Cerebellar nuclear complex (tissue), 1 donor: ENCODE measurements around the gene ESRRG.
"Not testable (repeated sequence)": the region's sequence is repeated elsewhere in the genome, so short reads cannot be mapped to it uniquely, and the experiment has no call there.

Experiments used
- DNase-seq, 2 experiments: peaks; one replicate each; lab custom pipeline; 2025; lab: John Stamatoyannopoulos, UW

ESRRG gene

GRCh38 chr1:216563087-216563486 is 160.1 kb downstream of the ESRRG start:
- DNase-seq = no peak

- DNase-seq = no peak
These were observed 160.8 kb downstream of the ESRRG start for GRCh38 chr1:216562383-216562782.

DNA sequence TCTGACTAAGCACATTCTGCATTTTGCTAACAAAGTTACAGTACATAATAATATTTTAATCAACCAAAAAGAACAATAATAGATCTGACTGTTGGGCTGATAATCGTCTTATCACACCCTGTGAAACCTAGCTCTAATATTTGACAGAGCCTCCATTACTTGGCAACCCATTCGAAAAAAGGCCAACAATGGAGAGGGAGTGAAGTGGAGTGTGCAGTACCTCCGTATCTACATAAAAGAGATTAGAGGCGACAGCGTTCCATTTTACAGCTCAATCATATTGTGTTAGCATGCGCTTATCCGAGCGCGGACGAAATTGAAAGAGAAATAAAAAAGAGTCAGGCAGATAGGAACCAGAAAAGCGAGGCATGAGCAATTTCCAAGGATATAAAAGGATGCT is 162.7 kb downstream of the ESRRG start:
- no peak for DNase-seq

DNA sequence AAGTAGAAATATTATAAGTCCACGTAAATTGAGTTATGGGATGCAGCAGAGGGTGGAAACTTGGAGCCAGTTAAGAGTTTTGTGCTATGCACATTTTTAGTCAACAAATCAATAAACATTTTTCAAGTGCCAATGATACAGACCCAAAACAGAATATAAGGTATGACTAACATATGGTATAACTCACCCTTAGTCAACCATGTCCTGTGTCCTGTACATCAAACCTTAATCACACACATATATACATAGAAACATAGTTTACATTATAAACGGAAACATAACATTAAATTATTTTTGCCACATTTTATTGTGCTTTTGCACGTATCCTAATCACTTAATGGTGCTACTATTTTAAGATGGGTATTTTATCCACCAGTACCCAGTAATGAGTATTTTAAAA is 163.9 kb downstream of the ESRRG start:
- no peak for DNase-seq

DNA sequence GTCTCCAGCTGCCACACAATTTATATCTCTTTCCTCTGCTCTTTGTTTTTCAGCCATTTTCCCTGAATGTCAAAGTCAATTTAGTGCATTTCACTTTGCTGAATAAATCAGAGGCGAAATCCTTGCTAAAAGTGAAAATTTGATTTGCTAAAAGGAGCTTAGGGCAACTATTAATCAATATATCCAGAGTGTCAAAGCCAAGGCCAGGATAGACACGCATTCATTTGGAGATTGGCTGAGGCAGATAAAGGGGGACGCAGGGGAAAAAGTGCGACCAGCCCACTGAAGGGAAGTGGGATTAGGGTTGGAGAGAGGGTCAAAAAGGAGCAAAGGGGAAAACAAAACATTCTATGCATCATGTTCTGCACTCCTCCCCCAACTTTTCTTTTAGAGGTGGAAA is 167.6 kb downstream of the ESRRG start:
- DNase-seq = no peak

GRCh38 chr1:216554934-216555333 is 168.3 kb downstream of the ESRRG start:
- no peak for DNase-seq

- no peak for DNase-seq
These were observed 169.5 kb downstream of the ESRRG start for GRCh38 chr1:216553766-216554165.

GRCh38 chr1:216553040-216553439 is 170.2 kb downstream of the ESRRG start:
- no peak for DNase-seq

GRCh38 chr1:216549796-216550195 is 173.4 kb downstream of the ESRRG start:
- no peak for DNase-seq

DNA sequence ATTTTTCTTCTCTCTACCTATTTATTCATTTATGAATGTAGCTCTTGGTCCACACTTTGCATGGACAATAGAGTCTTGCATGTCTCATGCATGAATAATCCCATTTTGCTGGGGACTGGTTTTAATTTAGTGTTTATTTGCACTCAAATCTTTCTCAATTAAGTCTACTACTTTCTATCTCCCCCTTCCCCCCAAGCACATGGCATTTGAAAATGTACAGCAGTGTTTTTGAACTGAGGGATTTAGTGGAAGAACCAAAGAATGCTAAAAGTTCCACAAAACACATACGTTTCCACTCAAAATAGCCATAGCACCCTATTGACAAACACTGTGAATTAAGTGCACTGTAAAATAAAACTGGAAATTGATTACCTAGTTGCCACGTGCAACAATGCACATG is 180.5 kb downstream of the ESRRG start:
- DNase-seq = no peak

- DNase-seq = no peak
These were observed 181.0 kb downstream of the ESRRG start for GRCh38 chr1:216542263-216542662.

DNA sequence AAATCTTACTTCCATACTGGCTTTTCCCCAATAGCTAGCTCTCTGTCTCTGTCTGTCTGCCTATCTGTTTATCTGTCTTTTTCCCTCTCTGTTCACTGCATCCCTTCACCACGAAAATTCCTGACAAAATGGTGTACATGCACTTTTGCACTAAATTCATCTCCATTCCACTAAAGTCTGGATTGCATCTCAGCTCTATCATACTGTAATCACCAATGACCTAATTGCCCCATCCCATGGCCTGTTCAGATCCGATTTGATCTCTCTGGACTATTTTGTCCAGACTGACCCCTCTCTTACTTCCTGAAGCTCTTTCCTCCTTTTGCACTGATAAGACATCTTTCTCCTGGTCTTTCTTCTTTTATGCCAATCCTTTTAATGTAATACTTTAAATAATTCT is 187.5 kb downstream of the ESRRG start:
- no peak for DNase-seq

GRCh38 chr1:216535059-216535458 is 188.2 kb downstream of the ESRRG start:
- no peak for DNase-seq

DNA sequence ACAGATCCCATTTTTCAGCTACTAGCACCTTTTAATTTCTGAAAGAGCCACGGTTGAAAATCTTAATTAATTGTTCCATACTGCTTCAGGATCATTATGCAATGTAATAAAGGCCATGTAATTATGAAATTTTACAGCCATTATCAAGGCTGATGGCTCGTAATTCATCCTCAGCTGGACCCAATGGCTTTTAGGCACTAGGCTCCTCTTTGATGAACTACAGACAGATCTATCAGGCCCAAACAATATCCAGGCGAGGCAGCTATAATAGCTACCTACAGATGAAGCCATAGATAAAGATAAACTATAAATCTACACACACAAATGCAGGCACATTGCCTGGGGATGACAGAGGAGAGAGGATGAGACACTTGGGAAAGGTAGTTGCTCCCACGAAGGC is 189.5 kb downstream of the ESRRG start:
- no peak for DNase-seq

DNA sequence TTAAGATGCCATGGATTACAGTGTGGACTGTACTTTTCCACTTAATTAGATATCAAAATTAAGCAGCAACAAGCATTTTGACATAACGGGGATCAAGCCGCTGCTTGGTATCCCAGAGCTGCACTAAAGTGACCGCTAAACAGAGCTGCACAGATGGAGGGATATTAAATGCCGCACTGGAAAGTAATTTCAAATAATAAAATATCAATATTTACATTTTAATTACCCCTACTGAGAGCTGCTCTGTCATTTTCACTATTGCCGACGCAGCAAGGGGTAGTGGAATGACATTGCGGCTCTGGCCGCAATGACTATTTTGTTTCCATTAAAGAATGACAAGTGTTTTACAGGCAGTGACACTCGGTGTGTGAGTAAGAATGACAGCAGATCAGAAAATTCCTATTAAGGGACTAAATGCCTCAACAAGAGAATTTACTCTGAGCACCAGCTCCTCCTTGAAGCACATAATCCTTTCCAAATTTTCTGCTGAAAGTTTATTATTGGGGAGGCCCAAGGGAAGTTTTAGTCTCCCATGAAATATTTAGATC is 190.9 kb downstream of the ESRRG start:
- no peak for DNase-seq

DNA sequence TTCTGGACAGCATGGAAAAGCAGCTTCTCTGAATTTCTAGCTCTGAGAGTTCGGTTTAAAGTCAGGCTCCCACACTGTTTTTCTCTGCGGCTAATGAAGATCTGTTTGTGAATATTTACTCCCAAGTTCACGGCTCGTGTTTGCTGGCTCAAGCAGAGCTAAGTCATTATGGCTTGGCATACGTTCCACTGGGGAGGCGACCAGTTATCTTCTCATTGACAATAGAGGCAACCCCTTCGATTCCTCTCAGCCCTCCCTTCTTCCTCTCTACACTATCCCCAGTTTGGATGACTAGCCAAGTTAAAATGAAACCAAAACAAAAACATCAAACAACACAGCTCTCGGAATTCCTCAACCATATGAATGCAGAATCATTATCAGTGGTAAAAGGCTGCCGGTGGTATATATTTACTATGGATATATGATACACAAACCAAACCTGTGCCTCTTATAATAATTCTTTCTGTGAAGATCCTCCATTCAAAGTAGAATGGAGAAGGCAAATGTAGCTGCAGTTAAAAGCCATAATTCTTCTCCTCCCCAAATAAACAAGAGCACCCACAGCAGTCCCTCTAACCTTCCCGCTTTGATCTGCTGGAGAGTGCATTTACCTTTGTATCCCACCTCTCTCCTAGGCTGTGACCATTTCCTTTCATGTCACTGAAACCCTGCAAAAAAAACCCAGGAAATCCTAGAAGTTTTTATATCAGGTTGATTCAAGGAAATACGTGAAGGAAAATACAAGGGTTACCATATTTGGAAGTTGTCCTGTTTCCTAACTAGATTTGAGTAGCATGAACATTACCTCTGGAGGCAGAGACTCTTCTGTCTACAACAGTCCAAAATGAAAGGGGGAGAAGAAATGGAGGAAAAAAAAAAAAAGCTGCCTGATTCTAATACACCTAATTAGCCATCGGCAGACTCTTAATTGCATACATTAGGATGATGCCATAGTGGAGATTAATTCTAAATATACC is 191.7 kb downstream of the ESRRG start:
- no peak for DNase-seq

- not testable (repeated sequence) for DNase-seq
These were observed 193.4 kb downstream of the ESRRG start for GRCh38 chr1:216529851-216530250.

DNA sequence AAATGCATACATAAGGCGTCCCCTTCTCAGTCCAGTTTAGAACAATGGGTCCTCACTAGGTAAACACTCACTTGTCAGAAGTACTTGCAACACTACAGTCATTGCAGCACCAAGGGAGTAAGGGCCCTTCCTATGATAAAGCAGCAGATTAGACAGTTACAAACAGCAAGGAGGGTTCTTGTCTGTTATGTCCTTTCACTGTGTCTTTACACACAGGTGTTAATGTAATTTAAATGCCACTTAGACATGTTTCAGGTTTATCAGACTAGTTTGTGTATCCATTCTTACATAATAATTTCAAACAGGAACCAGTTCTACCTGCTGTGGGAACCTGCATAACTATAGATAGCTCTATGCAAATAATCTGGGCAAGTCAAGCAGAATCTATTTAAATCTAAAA is 194.4 kb downstream of the ESRRG start:
- no peak for DNase-seq

- DNase-seq = no peak
These were observed 199.6 kb downstream of the ESRRG start for GRCh38 chr1:216523449-216524190.

DNA sequence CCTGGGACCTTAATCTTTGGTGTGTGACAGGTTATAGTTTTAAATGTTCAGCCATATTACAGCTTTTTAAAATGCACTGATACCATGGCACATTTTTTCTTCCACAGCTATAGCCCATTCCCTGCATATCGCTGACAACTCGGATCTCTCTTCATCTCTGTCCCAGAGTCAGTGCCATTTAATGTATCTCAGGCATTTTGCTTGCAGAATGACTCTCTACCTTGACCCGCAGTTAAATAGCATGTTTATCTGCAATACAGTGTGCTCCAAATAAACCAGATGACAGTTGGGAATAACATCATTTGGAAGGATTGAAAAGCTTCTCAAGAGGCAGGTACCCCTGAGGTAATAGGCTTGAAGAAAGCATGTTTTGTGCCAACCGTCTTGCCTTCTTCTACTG is 200.2 kb downstream of the ESRRG start:
- DNase-seq = no peak

DNA sequence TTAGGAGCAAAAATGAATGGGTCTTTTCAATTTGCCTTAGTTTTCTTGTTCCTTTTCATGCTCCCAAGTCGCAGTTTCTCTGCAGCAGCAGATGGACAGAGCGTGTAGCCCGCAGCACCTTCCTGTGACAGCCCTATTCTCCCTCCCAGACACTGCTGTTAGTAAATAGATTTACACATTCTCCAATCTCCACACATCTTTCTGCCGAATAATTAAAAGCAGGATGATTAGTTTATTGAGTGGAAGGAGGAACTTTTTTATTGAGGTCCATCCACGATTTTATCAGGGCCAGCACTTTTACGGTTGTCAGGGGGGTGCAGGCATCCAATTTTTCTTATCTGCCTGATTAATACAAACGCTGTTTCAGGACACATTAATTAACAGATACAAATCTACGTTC is 201.8 kb downstream of the ESRRG start:
- DNase-seq = no peak

DNA sequence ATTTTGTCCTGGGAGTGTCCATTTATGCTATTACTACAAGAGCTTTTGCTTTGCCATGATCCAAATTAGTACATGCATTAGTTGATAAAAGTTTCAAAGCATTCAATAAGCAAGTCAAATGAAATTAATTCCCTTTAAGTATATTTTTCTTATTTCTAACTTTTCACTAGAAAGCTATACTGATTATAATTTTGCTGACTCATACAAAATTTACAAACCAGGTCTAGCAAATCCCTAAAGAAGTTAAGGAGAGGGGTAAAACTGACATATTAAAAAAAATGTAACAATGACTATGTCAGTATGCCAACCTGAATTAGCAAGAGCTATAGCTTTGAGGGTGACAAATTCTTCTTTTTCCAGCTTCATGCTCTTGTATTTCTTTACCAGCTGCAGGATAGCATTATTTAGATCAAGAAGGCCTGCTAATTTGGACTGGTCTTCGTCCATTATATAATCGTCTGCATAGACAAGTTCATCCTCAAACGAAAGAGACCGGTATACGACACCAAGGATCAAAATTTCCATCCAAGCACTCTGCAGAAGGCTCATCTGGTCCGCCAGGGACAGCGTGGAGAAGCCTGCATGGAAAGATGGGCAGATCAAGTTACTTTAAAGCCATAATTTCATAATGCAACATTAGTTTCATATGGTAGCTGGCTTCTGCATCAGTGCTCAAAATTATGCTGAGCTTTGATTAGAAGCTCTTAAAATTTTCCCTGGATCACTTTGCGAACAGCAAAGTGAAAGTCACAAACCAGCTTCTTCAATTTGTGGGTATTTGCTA is 204.2 kb downstream of the ESRRG start:
- DNase-seq = no peak
